ENCODE results near the gene PDE11A.

PDE11A gene

GRCh38 chr2:177917169-177917568 lies 155.4 kb downstream of the PDE11A start:
- no peak for DNase-seq

GRCh38 chr2:177916342-177916741 lies 156.2 kb downstream of the PDE11A start:
- no peak for DNase-seq

- no peak for DNase-seq
These were observed 158.3 kb downstream of the PDE11A start for GRCh38 chr2:177914247-177914646.

- no peak for DNase-seq
These were observed 162.6 kb downstream of the PDE11A start for GRCh38 chr2:177909962-177910361.

- no peak for DNase-seq
These were observed 163.8 kb downstream of the PDE11A start for GRCh38 chr2:177908824-177909223.

- peak; percentile 28 for DNase-seq
These were observed 164.4 kb downstream of the PDE11A start for GRCh38 chr2:177908182-177908581.

- DNase-seq: peak; percentile 49
These were observed 166.4 kb downstream of the PDE11A start for GRCh38 chr2:177906041-177906718.

- no peak for DNase-seq
These were observed 166.9 kb downstream of the PDE11A start for GRCh38 chr2:177905640-177906039.

- DNase-seq: no peak
These were observed 170.0 kb downstream of the PDE11A start for GRCh38 chr2:177902395-177903163.

GRCh38 chr2:177900082-177900481 lies 172.5 kb downstream of the PDE11A start:
- DNase-seq: no peak

GRCh38 chr2:177897278-177897677 lies 175.3 kb downstream of the PDE11A start:
- no peak for DNase-seq

- DNase-seq: no peak
These were observed 176.0 kb downstream of the PDE11A start for GRCh38 chr2:177896587-177896986.

GRCh38 chr2:177894546-177894945 lies 178.0 kb downstream of the PDE11A start:
- no peak for DNase-seq

GRCh38 chr2:177893880-177894279 lies 178.7 kb downstream of the PDE11A start:
- no peak for DNase-seq

- DNase-seq: no peak
These were observed 181.0 kb downstream of the PDE11A start for GRCh38 chr2:177891533-177891932.

GRCh38 chr2:177889818-177890460 lies 182.6 kb downstream of the PDE11A start:
- DNase-seq: no peak

- DNase-seq: no peak
These were observed 184.0 kb downstream of the PDE11A start for GRCh38 chr2:177888581-177888980.

GRCh38 chr2:177887722-177888121 lies 184.9 kb downstream of the PDE11A start:
- DNase-seq: no peak

GRCh38 chr2:177886824-177887223 lies 185.8 kb downstream of the PDE11A start:
- no peak for DNase-seq

- no peak for DNase-seq
These were observed 186.6 kb downstream of the PDE11A start for GRCh38 chr2:177885828-177886466.

- no peak for DNase-seq
These were observed 189.4 kb downstream of the PDE11A start for GRCh38 chr2:177883177-177883576.

GRCh38 chr2:177882501-177882900 lies 190.1 kb downstream of the PDE11A start:
- no peak for DNase-seq

GRCh38 chr2:177881921-177882320 lies 190.7 kb downstream of the PDE11A start:
- no peak for DNase-seq

Measured in KG1 (cell line).